Activated CD8-positive, alpha-beta memory T cell treated with anti-CD3 and anti-CD28 coated beads, Interleukin-2, amount 50 U/mL, for 48 hours (primary cell): ENCODE measurements around the gene C10orf90.

ENCODE experiments used
- DNase-seq: peaks from one replicate; pipeline ENCODE4 v3.0.0-alpha.2; 2020

C10orf90 gene, protein sequence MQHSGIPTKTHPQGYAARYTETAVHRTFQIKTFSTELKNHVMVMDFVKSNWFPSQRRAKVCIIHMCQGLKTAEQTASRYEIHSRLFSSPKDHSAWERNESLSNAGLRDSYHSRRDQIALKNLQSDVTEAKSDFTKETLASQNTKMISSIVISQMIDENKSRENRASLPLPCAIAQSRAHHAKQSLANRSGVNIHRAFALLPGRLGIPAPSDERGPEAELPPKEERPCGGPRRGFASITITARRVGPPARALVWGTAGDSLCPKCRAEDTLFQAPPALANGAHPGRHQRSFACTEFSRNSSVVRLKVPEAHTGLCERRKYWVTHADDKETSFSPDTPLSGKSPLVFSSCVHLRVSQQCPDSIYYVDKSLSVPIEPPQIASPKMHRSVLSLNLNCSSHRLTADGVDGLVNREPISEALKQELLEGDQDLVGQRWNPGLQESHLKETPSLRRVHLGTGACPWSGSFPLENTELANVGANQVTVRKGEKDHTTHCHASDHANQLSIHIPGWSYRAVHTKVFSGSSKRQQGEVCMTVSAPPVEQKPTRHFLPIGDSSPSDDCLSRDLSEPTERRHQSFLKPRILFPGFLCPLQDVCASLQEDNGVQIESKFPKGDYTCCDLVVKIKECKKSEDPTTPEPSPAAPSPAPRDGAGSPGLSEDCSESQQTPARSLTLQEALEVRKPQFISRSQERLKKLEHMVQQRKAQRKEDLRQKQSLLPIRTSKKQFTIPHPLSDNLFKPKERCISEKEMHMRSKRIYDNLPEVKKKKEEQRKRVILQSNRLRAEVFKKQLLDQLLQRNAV

GRCh38 chr10:126670056-126670894, at the start of gene C10orf90:
Gene C10orf90, minus strand, starts transcription at chr10:126670693. Its CDS starts 213 bp downstream, at chr10:126670480.
- DNase-seq, result no peak

DNA sequence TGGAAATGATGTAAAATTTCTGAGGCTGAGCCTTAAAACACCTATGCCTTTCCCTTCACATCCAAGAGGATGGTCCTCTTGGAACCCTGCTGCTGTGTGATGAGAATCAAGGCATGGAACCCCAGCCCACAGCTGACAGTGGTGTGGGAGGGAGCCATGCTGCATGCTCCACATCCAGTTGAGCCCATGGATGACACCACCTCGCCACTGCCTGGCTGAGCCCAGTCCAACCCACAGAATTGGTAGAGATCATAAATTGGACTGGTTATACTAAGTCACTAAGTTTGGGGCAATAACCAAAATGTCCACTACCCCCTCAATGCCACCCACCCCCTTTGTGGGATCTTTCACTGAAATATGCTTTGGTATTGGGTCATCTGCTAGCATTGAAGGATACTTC, 45.9 kb upstream of the C10orf90 start:
- no peak for DNase-seq

DNA sequence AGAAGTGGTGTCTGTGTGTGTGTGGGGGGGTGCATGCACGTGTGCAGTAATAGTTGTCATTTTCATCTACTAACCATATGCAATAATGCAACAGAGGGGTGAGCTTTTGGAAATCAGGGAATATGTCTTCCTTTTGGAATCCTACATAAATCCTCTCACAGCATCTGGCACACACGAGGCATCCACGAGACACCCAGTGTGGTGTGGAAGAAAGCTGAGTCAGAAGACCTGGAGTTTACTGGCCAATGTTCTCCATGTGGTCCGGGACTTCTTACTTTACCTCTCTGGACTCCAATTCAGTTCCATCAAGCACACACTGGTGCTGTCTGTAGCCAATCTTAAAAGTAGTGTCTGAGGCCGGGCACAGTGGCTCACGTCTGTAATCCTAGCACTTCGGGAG, 43.1 kb upstream of the C10orf90 start:
- DNase-seq, result no peak

DNA sequence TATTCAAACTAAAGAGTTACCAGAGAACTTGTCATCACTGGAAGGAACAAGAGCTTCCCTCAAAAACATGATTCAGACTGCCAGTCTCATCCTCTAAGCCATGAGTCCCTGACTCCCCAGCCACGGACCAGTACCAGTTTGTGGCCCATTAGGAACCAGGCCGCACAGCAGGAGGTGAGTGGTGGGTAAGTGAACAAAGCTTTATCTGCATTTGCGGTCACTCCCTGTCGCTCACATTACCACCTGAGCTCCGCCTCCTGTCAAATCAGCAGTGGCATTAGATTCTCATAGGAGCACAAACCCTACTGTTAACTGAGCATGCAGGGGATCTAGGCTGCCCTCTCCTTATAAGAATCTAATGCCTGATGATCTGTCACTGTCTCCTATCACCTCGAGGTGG, 42.2 kb upstream of the C10orf90 start:
- no peak for DNase-seq

DNA sequence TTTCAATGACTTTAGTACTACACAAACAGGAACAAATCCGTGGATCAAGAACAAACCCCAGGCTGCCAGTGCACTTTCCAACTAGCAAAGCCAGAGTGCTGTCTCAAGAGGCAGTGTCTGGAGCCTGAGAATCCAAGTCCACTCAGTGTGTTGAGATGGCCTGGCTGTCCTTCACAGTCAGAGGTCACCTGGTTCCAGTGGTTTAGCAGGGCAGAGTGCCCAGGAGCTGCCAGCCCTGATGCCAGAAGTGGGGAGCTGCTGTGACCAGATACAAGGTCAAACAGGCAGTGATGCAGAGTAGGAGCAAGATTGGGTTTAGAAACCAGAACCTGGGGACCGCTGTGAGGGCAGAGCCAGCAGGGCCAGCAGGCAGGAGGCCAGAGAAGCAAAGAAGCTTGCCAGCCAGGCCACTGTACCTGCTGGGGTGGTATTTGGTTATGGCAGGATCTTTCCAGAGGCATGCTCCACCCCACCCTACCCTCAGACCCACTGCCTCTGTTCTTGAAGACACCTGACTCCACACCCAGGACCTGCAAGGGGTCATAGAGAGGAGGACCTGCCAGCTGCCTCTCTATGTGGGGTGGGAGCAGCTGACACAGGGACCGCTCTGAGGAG, 35.6 kb upstream of the C10orf90 start:
- DNase-seq, result no peak

- no peak for DNase-seq
Observed at GRCh38 chr10:126705131-126705530, 34.6 kb upstream of the C10orf90 start.

DNA sequence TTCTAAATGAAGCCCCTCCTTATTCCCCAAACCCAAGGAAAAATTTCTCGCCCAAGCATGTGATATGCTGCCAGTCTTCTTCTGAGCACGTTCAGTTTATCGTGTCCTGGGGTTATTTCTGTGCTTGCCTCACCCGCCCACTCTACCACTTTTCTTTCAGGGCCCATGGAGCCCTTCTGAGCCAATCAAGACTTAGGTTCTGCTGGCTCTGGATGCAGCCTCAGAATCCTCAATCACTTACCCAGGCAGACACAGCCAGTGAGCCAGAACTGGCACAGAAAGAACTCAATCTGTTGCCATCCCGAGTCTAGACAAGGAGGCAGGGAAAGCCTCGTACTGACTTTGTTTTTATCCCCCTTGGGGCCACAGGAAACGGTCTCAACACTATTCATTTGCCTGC, 34.2 kb upstream of the C10orf90 start:
- no peak for DNase-seq

GRCh38 chr10:126702181-126702580, 31.7 kb upstream of the C10orf90 start:
- no peak for DNase-seq

DNA sequence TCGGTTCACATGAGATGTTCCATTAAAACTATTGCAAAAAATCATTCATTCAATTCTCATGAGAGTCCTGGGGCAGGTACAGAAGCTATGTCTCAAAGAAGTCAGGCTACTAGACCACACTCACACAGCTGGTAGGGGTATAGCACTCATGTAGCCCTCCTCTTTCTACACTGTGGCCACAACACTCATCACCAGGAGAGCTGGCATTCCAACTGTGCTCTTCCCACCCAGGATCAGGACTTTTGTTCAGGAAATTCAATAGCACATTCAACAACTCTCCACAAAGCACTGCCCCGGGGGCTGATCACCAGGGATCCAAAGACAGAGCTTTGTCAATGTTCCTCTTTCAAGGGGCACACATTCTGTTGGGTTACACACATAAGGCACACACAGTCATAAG, 31.0 kb upstream of the C10orf90 start:
- DNase-seq, result no peak

DNA sequence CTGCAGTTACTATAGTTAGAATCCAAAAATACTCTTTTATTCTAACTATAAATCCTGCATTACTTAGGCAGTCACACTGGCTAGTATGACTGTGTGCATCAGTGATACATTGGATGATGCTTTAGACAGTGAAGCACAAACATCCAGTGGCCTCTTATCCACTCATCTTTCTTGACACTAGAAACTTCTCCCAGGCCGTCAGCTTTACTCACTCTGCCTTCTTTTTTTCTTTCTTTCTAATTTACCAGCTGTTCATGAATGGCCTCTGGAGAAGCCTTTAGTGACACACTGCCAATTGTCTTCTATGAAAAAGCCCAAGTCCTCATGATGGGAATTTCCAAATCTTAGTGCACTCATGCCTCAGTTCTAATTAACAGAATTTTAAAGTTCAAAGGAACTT, 26.2 kb upstream of the C10orf90 start:
- no peak for DNase-seq

DNA sequence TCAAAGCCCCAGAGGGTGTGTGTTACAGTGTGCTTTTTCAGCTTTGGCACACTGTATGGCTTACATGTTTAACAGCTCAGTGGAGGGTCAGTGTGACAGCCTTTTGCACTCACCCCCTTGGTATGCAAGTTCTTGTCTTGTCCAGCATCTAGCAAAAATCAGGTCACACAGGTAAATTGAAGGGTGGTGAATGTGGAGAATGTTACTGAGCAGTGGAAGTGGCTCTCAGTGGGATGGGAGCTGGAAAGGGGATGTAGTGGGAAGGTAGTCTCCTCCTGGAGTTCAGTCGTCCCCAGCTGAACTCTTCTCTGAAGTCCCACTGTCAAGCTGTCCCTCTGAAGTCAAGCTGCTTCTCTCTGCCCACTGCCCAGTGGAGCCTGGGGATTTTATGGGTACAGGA, 21.0 kb upstream of the C10orf90 start:
- no peak for DNase-seq

GRCh38 chr10:126690534-126690933, 20.0 kb upstream of the C10orf90 start:
- DNase-seq, result no peak

DNA sequence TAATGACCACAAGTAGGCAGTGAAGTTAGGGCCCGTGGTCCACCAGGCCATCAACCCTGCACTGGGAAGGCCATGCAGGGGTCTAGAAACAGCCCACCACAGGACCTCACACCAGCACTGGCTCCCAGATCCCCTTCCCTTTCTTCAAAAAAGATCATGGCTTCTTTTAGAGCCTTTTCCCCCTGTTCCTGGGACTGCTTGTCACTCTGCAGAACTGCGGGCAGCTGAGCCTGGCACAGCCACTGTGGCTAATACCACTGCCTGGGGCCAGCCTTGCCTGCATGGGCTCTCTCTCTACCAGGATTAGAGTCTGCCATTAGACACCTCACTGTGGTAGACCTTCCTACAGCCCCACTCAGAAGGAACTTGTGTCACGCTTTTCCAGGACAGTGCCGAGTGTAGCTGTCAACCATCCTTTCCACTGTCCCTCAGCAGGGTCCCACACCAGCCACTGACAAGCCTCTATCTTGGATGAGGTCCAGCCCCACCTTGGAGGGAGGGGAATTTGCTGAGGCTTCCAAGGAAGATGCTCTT, 19.0 kb upstream of the C10orf90 start:
- DNase-seq, result no peak

DNA sequence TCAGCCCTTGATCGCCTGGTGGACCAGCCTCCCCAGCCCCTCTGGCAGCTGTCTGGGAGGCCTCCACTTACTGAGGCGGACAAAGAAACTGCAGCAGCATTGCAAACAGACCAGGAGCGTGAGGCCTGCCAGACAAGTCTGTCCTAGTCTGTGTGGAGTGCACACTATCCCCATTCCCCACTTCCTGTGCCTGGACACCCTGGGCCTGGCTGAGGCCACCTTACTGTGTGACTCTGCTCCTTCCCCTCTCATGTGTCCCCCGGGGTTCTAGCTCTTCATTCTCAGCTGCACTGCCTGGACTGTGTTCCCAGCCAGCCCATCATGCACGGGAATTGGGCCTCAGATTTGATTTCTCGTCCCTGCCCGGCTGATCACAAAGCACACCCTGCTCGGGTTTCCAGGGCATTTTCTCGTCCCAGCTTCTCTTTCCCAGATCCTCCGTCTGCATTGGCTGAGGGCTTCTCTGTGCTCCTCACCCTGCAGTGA, 16.7 kb upstream of the C10orf90 start:
- no peak for DNase-seq

DNA sequence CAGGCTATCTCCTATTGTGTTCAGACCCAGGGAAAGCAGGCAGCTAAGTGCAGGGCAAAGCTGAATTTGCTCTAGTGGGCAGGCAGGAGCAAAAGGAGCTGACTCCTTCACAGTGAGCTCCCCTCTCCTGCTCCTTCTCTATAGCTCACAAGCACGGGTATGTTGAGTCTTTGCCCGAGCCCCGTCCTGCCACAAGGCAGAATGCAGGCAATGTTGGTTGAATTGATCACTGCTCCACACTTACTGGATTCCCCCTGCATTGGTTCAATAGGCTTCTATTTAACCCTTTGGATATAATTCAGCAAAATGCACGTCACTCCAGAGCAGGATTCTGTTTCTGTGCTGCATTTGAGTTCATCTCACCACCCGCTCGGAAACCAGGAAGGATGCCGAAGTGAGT, 16.2 kb upstream of the C10orf90 start:
- no peak for DNase-seq

GRCh38 chr10:126686268-126686667, 15.8 kb upstream of the C10orf90 start:
- no peak for DNase-seq

DNA sequence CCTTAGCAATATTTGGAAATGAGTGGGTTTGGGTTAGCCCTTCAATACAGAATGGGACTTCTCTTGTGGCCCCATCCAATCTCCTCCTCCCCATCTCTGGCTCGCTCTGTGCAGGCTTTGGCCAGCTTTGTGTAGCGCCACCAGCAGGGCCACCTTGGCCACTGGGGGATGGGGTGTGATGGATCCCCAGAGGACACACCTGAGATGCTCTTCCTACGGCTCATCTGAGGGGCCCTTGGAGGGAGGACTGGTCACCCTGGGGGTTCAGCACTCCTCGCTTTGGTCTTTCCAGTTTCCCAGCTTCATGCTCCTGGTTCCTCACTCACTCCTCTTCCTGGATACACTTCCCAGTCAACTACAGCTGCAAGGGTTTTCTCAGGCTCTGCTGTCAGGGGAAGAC, 15.3 kb upstream of the C10orf90 start:
- DNase-seq, result no peak

GRCh38 chr10:126684171-126684745, 13.8 kb upstream of the C10orf90 start:
- no peak for DNase-seq

- no peak for DNase-seq
Observed at GRCh38 chr10:126683466-126683865, 13.0 kb upstream of the C10orf90 start.

DNA sequence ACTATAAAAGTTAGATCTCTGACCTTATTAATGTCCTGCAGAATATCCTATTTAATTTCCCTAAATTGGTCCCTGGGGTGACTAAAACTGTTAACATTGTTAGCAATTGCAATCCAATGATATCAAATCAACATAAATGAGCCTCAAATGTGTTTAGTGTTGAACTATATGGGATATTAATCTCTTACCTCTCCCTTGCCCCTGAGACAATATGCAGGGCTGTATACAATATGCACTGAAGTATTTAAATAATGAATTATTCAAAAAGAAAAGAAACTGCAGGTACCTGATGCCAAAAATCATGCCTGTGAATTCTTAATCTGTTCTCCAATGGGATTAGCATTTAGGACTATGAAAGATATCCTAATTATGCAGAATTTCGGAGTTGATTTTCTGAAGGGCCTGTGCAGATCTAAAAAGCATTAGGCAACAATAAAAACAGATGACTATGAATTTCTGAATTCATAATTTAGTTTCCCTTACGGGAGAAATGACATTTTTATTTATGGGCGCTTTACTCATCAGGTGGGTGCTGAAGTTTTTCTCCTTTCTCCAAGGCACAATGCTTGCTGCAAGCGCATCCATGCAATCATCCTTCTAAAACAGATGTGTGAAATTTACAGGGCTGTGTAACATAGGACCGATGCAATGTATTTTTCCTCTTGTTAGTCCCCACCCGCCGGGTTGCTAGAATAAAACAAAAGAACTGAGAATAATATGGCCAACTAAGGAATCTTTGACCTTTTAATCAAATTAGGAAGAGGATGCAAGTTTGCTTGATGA, 5.4 kb upstream of the C10orf90 start:
- no peak for DNase-seq
